GM12878 (cell line): ENCODE measurements around the gene SNRPD2. TPM values are rescaled to one million over a fixed set of nuclear protein-coding genes. Genes with fewer than 3 reads are reported as not detected.

ENCODE experiments used
- CEBPB ChIP-seq, 2 experiments: fragments of 150-350 bp in 1 of 2; IDR thresholded peaks; 2 replicates each; pipeline ENCODE4 v1.6.1; 2012 to 2014; ENCODE audit warnings: low read depth in 2 of 2, low read length in 2 of 2, borderline replicate concordance in 1 of 2, inconsistent platforms in 1 of 2
- CHD2 ChIP-seq: IDR thresholded peaks from 2 replicates; pipeline ENCODE4 v1.6.1; 2011; ENCODE audit warnings: low read depth, low read length, improper control_type of control experiment, borderline replicate concordance
- CREM ChIP-seq: IDR thresholded peaks from 2 replicates; pipeline ENCODE4 v1.6.1; 2014; ENCODE audit warnings: antibody characterized with exemption, low read depth
- EED ChIP-seq: sonication (generic); IDR thresholded peaks from 2 replicates; pipeline ENCODE4 v1.6.1; 2016; ENCODE audit warnings: antibody characterized with exemption, low read depth
- ELK1 ChIP-seq: IDR thresholded peaks from 2 replicates; pipeline ENCODE4 v1.6.1; 2012; ENCODE audit warnings: low read depth, low read length, improper control_type of control experiment
- EP300 ChIP-seq, 2 experiments: fragments of 150-350 bp in 1 of 2; IDR thresholded peaks; 2 replicates each; pipeline ENCODE4 v1.6.1; 2011 to 2012; ENCODE audit warnings: low read depth in 2 of 2, low read length in 2 of 2, borderline replicate concordance in 1 of 2, improper control_type of control experiment in 1 of 2, inconsistent platforms in 1 of 2; ENCODE audit not compliant: control insufficient read depth in 1 of 2
- FOS ChIP-seq: IDR thresholded peaks from 3 replicates; pipeline ENCODE4 v1.6.1; 2011; ENCODE audit warnings: borderline replicate concordance; ENCODE audit not compliant: insufficient read length; ENCODE audit errors: extremely low read depth
- FOXM1 ChIP-seq: IDR thresholded peaks from 2 replicates; pipeline ENCODE4 v1.6.1; 2012; ENCODE audit warnings: low read depth, mild to moderate bottlenecking, inconsistent platforms, low read length, moderate library complexity
- GABPA ChIP-seq: IDR thresholded peaks from 2 replicates; pipeline ENCODE4 v1.6.1; 2014; ENCODE audit warnings: antibody characterized with exemption, low read depth, mild to moderate bottlenecking, inconsistent platforms
- GATAD2B ChIP-seq: fragments of 450-650 bp; conservative IDR thresholded peaks from 2 replicates; pipeline ENCODE4 v1.6.1; 2017; ENCODE audit warnings: low read depth, mild to moderate bottlenecking, moderate library complexity
- IKZF2 ChIP-seq, 2 experiments: fragments of 450-650 bp; IDR thresholded peaks; 2 replicates each; pipeline ENCODE4 v1.6.1; 2017; ENCODE audit warnings: mild to moderate bottlenecking in 2 of 2, moderate library complexity in 2 of 2
- IRF5 ChIP-seq: fragments of 450-650 bp; IDR thresholded peaks from 2 replicates; pipeline ENCODE4 v1.6.1; 2017; ENCODE audit warnings: borderline replicate concordance
- JUNB ChIP-seq: IDR thresholded peaks from 2 replicates; pipeline ENCODE4 v1.6.1; 2016; ENCODE audit warnings: antibody characterized with exemption, mild to moderate bottlenecking
- KLF5 ChIP-seq: fragments of 450-650 bp; IDR thresholded peaks from 2 replicates; pipeline ENCODE4 v1.6.1; 2014; ENCODE audit warnings: mild to moderate bottlenecking; ENCODE audit not compliant: partially characterized antibody
- MEF2A ChIP-seq: IDR thresholded peaks from 2 replicates; pipeline ENCODE4 v1.6.1; 2011; ENCODE audit warnings: low read depth, mild to moderate bottlenecking, low read length, moderate library complexity; ENCODE audit not compliant: insufficient read depth
- NFXL1 ChIP-seq: fragments of 450-650 bp; IDR thresholded peaks from 2 replicates; pipeline ENCODE4 v1.6.1; 2017; ENCODE audit warnings: antibody characterized with exemption, mild to moderate bottlenecking, borderline replicate concordance
- RAD21 ChIP-seq: IDR thresholded peaks from 2 replicates; pipeline ENCODE4 v1.6.1; 2011; ENCODE audit warnings: mild to moderate bottlenecking, low read depth, low read length, moderate library complexity; ENCODE audit not compliant: insufficient read depth
- RELA ChIP-seq: fragments of 450-650 bp; IDR thresholded peaks from 2 replicates; pipeline ENCODE4 v1.8.0; 2014; ENCODE audit warnings: borderline replicate concordance; ENCODE audit not compliant: partially characterized antibody
- SRF ChIP-seq, 2 experiments: IDR thresholded peaks; 2 replicates each; pipeline ENCODE4 v1.6.1; 2011; ENCODE audit warnings: low read depth in 2 of 2, low read length in 2 of 2, mild to moderate bottlenecking in 1 of 2, moderate library complexity in 1 of 2
- STAT3 ChIP-seq: IDR thresholded peaks from 2 replicates; pipeline ENCODE4 v1.6.1; 2011; ENCODE audit warnings: low read depth, low read length, improper control_type of control experiment
- TAF1 ChIP-seq: IDR thresholded peaks from 2 replicates; pipeline ENCODE4 v1.6.1; 2011; ENCODE audit warnings: mild to moderate bottlenecking, low read depth, low read length, borderline replicate concordance
- ZSCAN29 ChIP-seq: fragments of 450-650 bp; IDR thresholded peaks from 2 replicates; pipeline ENCODE4 v1.6.1; 2017; ENCODE audit warnings: mild to moderate bottlenecking, moderate library complexity
- polyA plus RNA-seq, 11 experiments: library from polyadenylated mRNA; depleted of rRNA in 4 of 11; unstranded in 6 of 11; stranded (reverse) in 5 of 11; fragments of >200 nt; fragmentation: Nextera tagmentation in 4 of 11; fragmentation: Illumina TruSeq in 1 of 11; extraction: Ambion mirVana in 4 of 11; extraction: Trizol in 1 of 11; gene quantifications; 1 replicate in 1 of 11; 2 replicates in 10 of 11; pipeline versions ENCODE4 v1.2.1 to v1.2.3, GENCODE V29; 2011 to 2016; ENCODE audit warnings: inconsistent platforms in 2 of 11, missing spikeins in 2 of 11, low read depth in 1 of 11
- total RNA-seq, 4 experiments: library from RNA; depleted of rRNA in 3 of 4; stranded (reverse); fragments of >200 nt in 3 of 4; fragmentation: Illumina TruSeq in 1 of 4; extraction: Trizol in 1 of 4; gene quantifications; 2 replicates each; pipeline versions ENCODE4 v1.2.1 to v1.2.3, GENCODE V29; 2013 to 2021
- TF ChIP-seq, protein P1 (sequence below): IDR thresholded peaks from 2 replicates; pipeline ENCODE4 v1.6.1; 2012; ENCODE audit warnings: low read depth, low read length, improper control_type of control experiment
- TF ChIP-seq, protein P2 (sequence below): fragments of 450-650 bp; IDR thresholded peaks from 2 replicates; pipeline ENCODE4 v1.6.1; 2016; ENCODE audit warnings: mild to moderate bottlenecking

The SNRPD2 gene
- total and polyA plus RNA-seq, 10 of the 15 experiments (the other 5 are each of a cell fraction or from before 2014, with no cell fraction given), result 526 to 3,621 (median 951) TPM

- peak; percentile 82 for TF ChIP-seq GABPA
- TF ChIP-seq FOS, result no peak
- TF ChIP-seq, protein P1, sequence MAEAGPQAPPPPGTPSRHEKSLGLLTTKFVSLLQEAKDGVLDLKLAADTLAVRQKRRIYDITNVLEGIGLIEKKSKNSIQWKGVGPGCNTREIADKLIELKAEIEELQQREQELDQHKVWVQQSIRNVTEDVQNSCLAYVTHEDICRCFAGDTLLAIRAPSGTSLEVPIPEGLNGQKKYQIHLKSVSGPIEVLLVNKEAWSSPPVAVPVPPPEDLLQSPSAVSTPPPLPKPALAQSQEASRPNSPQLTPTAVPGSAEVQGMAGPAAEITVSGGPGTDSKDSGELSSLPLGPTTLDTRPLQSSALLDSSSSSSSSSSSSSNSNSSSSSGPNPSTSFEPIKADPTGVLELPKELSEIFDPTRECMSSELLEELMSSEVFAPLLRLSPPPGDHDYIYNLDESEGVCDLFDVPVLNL, result peak; percentile 51; the same call in 1 of the 2 replicates
- TF ChIP-seq NFXL1, result no peak
- TF ChIP-seq RAD21, result peak; percentile 31; the same call in 1 of the 2 replicates
- TF ChIP-seq, protein P2, sequence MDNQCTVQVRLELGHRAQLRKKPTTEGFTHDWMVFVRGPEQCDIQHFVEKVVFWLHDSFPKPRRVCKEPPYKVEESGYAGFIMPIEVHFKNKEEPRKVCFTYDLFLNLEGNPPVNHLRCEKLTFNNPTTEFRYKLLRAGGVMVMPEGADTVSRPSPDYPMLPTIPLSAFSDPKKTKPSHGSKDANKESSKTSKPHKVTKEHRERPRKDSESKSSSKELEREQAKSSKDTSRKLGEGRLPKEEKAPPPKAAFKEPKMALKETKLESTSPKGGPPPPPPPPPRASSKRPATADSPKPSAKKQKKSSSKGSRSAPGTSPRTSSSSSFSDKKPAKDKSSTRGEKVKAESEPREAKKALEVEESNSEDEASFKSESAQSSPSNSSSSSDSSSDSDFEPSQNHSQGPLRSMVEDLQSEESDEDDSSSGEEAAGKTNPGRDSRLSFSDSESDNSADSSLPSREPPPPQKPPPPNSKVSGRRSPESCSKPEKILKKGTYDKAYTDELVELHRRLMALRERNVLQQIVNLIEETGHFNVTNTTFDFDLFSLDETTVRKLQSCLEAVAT, result peak; percentile 99
- TF ChIP-seq KLF5, result peak; percentile 23
- no peak for TF ChIP-seq EP300 (IDR thresholded peaks at IDR 0.05; ENCODE audit: borderline replicate concordance in 1 of 2, control insufficient read depth in 1 of 2, low read depth in 2 of 2, low read length in 2 of 2)
- TF ChIP-seq CHD2, result peak; percentile 93
- TF ChIP-seq IKZF2 (IDR thresholded peaks at IDR 0.05), result peak; percentile 20 to 31; a peak in 2 of 4 replicates
- TF ChIP-seq FOXM1, result no peak
- TF ChIP-seq STAT3, result no peak
- TF ChIP-seq GATAD2B, result no peak
- TF ChIP-seq RELA, result peak; percentile 94
- TF ChIP-seq EED, result peak; percentile 29; the same call in 1 of the 2 replicates
- no peak for TF ChIP-seq IRF5
- 0 out of 2 replicates have a peak, but pooled peaks have one; percentile 9 for TF ChIP-seq MEF2A
- TF ChIP-seq SRF (IDR thresholded peaks at IDR 0.05; ENCODE audit: low read depth in 2 of 2, low read length in 2 of 2), result peak in 1 of 2 experiments; percentile 77; a peak in 2 of 4 replicates
- no peak for TF ChIP-seq JUNB
- peak; percentile 96 for TF ChIP-seq CREM
- peak; percentile 79 for TF ChIP-seq TAF1
- TF ChIP-seq ZSCAN29, result no peak
- no peak for TF ChIP-seq CEBPB (IDR thresholded peaks at IDR 0.05; ENCODE audit: borderline replicate concordance in 1 of 2, low read depth in 2 of 2, low read length in 2 of 2)
- TF ChIP-seq ELK1, result peak; percentile 53; the same call in 1 of the 2 replicates
Measured at GRCh38 chr19:45730368-45731288, 38.9 kb upstream of the SNRPD2 start, which contains the start of gene FBXO46 (continued).
